GM18502 (cell line): ENCODE data around the gene NCOA7.
"Not testable (repeated sequence)": the region's sequence is repeated elsewhere in the genome, so short reads cannot be mapped to it uniquely, and the experiment has no call there.

Source experiments
- ATAC-seq: cut with Tn5 transposase; IDR thresholded peaks from one replicate; pipeline ENCODE4 v1.9.1; 2021; ENCODE audit warnings: mild to moderate bottlenecking; ENCODE audit not compliant: unreplicated experiment, poor library complexity

Gene NCOA7

DNA sequence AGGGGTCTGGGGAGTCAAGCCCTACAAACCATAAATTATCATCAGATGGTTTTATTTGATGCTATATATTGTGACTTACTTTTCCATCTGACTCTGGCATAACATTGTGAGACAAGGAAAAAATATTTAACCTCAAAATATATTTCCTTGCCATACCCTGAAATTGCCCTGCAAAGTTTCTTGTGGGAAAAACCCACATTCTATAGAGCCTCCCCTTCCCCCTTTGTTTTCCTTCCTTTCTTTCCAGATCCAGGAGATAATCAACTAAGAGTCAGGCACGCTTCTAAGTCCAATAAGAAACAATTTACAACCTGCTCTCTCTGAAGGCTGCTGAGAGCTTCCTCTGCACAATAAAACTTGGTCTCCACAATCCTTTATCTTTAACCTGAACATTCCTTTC is 148.3 kb downstream of the NCOA7 start:
- ATAC-seq = no peak

DNA sequence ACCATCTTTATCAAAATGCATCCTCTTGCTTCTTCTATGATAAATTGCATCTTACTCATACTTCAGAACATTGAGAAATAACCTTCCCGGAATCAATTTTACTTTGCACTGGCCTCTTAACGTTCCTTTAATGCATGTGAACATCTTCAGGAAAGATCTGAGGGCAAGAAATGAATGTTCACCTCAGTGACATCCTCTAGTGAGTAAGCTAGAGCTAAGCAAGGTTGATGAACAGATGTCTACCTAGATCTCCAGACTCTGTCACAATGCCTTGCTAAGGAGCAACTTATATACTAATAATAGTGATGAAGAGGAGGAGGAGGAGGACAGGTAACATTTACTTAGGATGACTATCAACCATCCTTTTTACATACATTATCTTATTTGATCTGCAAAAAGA is 149.0 kb downstream of the NCOA7 start:
- ATAC-seq = no peak

DNA sequence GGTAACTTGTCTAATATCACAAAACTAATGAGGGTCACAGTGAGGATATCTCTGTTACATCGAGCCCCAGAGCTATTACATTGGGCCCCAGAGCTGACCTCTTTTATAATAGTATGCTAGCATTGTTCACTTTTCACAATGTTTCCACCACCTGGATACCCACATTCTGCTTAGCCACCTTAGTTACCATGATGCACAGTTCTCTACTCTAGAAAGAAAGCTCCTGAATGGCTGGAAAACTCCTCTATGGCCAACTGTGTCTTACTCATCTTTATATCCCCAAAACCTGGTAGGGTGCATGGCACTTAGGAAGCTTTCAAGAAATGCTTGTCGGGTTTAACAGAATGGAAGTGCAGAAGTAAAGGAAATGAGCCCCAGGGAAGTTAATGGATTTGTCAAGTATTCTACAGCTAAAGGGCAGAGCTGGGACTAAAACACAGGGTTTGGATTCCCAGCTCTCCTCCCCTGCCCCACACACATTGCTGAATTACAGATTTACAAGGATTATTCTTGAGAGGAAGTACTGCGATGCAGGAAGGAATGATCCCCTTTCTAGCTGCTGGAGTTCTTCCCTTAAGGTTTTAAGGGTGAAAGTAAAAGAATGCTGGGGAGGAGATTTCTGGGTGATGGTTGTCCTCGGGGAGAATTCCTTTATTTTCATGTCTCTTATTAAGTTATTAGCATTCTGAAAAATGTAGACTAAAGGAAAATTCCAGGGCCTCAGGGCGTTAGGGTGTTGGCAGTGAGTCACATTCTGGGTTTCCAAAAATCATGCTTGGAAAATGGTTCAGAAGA is 149.7 kb downstream of the NCOA7 start:
- no peak for ATAC-seq

DNA sequence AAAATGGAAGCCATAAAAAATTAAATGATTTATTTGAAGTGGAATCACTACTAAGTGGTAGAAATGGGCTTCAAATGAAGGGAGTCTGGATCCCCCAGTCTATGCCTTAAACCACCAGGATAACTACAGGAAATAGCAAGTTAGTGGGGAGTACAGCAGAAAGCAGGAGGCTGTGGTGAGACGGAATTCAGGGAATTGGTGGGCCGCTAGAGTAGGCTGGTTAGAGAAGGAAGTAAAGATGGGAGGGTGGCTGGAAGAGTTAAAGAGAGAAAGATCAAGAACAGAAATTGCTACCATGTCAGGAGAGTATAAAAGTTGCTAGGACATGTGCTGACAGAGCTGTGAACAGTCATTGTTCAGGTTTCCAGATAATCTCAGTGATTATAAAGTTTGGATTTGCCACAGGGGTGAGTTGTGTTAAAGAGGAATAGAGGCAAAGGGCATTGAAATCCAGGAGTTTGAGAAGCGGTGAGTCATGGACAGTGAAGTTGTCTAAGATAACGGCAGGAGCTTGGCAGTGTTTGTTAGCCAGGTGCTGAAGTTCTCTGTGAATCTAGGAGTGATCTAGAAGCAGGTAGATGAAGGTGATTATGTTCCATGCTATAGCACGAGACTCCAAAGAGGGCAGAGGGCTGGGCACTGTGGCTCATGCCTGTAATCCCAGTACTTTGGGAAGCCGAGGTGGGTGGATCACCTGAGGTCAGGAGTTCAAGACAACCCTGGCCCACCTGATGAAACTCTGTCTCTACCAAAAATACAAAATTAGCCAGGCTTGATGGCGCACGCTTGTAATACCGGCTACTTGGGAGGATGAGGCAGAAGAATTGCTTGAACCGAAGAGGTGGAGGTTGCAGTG is 152.1 kb downstream of the NCOA7 start:
- ATAC-seq = no peak

DNA sequence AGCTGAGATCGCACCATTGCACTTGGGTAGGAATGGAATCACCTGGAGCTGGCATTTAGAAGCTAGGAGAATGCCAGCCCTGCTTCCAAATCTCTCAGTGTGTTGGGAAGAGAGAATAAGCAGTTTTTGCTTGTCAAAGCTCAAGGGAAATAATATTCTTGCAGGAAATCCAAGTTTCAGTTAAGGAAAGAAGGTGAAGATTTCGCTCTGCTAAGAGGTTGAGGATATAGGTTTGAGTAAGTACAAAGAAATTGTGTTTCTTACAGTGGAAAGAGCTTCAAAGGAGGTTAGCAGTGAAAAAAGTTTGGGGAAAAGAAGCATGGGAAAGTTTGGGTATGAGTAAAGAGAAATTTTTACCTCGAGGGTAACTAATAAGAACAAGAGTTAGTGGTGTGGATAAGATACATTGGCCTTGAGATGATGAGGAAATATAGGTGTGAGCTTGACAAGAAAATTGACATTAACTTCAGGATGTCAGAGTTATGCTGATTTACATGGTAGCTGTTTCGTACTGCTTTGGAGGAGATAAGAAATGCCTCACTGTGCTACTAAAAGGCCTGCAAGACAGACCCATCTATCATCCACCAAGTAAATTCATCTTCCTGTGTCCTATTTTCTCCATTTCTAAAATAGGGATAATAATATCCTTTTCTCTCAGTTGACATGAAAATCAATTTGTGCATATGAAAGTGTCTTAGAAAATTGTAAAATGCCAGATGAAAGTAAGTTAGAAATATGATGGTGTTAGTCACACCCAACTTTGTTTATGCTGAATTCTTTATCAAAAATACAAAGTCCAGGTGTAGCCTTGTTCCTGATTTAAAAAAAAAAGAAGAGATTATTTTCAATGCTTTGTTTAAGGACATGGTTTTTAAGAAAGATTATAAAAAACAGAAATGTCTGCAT is 153.0 kb downstream of the NCOA7 start:
- ATAC-seq = no peak

DNA sequence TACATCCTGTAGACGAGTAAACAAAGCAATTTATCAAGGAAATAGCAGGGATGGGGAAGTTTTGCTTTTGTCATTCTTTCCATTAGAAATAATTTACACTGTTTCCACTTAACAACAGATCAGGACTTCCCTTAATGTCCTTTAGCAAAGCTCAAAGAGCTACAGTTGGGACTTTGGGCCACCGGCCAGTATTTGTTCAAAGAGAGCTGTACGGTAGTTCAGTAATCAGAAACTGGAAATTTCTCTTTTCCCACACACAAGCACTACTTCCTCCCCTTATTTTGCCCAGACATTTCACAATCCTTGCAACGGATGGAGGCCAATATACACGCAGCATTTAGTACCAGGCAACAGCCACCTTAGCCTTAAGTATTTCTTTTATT is 153.7 kb downstream of the NCOA7 start:
- ATAC-seq = no peak

DNA sequence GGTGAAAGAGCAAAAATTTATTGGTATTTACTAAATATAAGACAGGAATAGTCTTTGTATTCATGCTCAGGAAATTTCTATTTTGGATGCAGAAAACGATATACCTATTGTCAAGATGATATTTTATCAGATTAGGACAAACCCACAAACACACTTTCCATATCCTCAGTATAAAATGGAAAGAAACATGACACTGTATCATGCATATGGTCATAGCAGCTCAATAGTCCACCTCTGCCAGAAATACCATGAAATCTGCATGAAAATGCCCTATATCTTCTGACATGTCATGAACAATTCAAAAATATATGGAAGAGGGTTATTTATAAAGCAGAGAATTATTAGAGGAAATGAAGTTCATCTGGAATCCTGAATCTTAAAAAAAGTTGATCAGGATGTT is 154.1 kb downstream of the NCOA7 start:
- no peak for ATAC-seq

DNA sequence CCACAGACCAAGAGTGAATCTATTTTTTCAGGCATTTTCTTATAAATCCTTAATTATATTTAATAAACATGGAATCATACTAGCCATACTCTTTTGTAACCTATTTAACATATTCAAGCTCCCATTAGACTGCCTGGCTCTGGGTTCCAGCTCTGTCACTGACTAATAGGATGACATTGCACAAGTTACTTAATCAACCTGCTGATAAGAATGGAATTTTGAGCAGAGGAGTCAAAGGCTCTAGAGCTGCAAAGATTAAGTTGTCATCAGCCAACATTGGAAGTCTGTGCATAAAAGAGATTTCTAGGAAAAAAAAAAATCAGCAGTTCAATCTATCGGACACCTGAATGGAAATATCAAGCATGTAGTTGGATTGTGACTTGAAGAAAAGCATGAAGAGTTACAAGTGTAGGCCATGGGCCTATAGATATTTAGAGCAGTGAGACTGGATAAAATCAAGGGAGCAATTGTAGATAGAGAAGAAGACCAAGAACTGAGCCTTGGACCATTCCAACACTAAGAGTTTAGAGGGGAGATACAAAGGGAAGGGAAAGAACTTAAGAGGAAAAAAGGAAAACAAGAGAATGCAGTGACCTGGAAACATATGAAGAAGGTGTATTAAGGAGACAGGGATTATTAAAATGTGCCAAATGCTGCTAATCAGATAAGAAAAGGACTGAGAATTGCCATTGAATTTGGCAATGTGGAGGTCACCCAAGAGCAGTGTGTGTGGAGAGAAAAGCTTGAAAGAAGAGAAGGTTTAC is 154.8 kb downstream of the NCOA7 start:
- no peak for ATAC-seq

DNA sequence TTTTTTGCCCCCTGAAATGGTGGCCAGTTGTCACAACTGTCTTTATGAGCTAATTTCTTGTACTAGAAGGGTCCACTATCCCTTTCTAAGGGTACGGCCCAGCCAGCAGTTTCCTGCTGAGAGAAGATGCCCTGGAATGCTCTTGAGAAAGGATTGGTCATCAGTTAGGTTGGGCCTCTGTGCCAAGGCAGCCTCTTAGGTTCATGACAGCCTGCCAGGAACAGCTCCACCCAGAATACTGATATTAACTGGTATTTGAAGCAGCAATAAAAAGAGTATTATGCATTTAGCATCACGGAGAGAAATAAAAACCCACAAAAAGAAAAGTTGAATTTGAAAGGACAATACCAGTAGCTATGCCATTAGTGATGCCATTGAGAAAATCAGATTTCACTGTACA is 156.9 kb downstream of the NCOA7 start:
- no peak for ATAC-seq

DNA sequence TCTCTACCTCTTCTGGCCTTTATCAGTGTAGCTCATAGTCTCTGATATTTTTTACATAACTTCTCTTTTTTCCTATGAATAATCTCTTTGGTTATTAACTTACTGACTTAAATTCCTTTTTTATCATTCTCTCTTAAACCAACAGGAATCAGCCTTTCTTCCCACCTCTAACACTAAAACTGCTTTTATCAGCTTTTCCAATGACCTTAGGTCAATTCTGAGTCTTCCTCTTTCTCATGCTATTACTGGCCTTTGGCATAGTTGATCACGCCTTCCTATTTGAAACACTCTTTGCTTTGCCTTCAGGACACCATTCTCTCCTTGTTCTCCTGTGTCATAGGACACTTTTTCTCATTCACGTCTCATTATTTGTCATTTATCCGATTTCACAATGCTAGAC is 157.7 kb downstream of the NCOA7 start:
- no peak for ATAC-seq

DNA sequence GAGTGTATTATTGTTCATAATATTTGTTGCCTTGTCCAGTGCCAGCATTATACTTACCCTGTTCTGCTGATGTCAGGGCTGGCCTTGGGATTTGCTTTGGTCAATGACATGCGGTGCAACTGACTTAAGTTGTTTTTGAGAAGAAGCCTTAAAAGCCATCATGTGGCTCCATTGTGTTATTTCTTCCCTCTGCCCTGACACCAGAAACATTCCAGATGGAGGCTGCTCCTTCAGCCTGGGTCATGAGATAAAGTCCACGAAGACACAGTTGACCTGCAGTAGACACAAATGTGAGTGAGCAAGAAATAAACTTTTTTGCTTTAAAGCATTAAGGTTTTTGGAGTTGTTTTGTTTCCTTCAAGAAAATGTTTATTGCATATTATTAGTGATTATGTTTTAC is 158.3 kb downstream of the NCOA7 start:
- ATAC-seq = no peak

DNA sequence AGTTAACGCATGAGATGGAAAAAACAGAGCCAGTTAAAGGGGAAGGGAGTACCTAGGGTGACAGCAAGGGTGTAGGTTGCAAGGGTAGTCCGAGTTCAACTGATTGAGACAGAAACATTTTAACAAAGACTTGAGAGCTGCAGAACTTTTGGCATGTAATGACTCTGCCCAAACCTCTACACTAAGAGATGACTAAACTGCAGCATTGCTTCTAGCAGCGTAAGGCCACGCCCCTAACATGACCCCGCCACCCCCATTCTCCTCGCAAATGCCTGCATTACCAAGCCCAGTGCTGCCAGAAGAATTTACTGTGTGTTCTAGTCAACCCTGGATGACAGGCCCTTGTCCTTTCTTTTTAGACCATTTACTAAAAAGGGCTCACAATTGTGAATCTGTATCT is 159.5 kb downstream of the NCOA7 start:
- no peak for ATAC-seq

DNA sequence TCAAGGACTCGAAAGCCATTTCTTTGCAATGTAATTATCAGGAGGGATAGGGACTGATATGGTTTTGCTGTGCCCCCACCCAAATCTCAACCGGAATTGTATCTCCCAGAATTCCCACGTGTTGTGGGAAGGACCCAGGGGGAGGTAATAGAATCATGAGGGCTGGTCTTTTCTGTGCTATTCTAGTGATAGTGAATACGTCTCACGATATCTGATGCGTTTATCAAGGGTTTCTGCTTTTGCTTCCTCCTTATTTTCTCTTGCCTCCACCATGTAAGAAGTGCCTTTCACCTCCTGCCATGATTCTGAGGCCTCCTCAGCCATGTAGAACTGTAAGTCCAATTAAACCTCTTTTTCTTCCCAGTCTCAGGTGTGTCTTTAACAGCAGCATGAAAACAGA is 160.0 kb downstream of the NCOA7 start:
- ATAC-seq = not testable (repeated sequence)

DNA sequence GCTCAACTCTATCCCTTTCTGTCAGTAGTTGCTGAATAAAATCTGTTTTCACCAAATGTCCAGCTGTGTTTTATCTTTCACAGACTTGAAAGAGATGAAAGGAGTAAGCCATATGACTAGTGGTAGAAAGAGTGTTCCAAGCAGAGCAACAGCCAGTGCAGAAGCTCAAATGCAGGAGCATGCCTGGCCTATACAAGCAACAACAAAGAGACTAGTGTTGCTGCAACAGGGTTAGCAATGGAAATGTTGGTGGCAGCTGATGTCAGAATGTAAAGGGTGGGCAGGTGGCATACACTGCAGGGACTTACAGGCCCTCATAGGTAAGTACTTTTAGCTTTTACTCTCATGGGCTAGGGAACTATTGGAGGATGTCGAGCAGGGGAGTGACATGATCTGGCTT is 160.6 kb downstream of the NCOA7 start:
- ATAC-seq = no peak

DNA sequence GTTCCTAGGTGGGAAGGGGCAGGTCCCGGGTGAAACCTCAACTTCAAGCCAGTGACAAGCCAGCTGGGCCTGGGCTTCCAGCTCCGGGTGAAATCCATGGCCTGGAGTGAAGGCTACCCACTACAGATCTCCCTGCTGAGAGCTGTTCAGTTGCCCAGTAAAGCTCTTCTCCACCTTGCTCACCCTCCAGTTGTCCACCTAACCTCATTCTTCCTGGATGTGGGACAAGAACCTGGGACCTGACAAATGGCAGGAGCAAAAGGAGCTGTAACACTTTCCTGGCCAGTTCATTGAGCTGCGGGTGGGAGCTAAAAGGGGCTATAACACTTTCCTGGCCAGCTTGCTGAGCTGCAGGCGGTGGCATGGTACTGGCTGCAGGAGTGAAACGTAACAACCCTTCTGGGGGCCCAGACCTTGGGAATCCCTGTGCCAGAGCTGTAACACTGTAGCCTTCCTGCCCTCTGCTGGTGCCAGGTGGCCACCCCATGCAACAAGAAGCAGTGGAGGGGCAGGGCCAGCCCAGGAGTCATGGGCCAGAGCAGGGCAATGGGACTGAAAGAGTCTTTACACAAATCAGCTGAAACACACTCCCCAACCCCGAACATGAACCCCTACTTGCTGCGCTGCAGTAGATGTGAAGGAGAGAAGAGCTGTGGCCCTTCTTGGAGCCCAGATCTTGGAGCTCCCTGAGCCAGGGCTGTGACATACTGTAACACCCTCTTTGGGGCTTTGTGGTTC is 162.2 kb downstream of the NCOA7 start:
- ATAC-seq = no peak

DNA sequence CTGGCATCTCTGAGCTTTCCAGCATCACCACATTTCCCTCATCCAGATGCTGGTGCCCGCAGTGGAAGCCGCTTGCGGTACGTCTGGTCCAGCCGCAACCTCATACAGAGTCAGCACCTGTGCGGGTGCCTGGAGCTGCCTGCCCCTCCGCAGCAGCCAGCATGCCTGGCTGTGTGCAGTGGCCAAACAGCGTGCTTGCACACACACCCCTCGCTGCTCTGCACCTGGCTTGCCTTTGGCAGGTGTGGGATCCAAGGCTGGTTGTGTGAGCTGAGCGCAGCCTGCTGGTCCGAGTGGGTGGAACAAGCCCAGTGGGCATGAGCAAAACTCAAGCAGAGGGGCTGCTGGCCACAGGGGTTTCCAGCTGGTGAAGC is 162.7 kb downstream of the NCOA7 start:
- ATAC-seq = no peak

DNA sequence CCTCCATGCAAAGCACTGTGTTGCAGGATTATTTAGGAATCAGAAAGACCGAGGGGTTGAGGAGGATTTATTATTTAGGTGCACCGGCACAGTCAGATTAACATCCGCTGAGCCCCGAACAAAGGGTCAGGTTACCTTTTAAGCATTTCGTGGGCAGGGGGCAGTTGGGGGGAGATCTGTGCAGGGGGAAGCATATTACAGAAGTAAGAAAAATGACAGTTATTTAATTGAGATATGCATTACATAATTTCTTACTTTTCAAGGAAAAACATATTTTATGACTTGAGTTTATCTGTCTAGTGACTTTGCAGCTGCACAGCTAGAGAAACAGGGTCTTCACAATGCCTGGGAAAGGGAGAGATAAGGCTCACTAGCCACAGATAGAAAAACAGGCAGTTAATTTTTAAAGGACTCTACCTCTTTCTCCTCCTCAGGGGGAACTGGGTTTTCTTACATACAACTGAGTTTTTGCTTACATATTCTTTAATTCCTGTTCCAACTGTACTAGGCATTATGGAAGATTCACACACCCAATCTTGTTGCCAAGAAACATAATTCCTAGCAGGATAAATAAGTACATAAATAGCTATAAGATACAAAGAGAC is 164.1 kb downstream of the NCOA7 start:
- ATAC-seq = no peak

DNA sequence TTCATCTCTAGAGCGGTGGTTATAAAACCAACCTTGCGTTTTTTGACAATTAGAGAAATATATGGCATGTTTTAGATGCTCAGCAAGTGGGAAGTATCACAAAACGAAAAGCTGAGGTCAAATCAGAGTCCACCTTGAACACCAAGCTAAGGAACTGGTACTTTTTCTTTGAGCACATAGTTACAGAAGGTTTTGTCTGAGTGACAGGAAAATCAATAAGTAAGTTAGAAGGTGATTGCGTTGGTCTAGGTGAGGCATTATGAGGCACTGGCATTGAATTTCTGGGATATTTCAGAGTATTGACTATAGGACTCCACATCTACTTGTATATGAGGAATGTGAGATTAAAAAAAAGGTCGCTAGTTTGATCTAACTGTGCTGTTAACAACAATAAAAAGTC is 165.2 kb downstream of the NCOA7 start:
- no peak for ATAC-seq
